CD14-positive monocyte (primary cell): Measurements from ENCODE around the gene PLCB2. TPM values are rescaled to one million over a fixed set of nuclear protein-coding genes. Genes with fewer than 3 reads are reported as not detected.
A peak's percentile ranks its signal among the peaks of the same experiment; 100 is the strongest.

ENCODE experiments used
- DNase-seq, 3 donors: peaks; one replicate each; pipeline ENCODE4 v3.0.0-alpha.2; 2011 to 2022
- H2AFZ ChIP-seq: 2 replicates; pipeline ENCODE4 v1.6.0; 2012; ENCODE audit warnings: mild to moderate bottlenecking, low read depth, low read length, inconsistent platforms; ENCODE audit not compliant: insufficient read depth, poor library complexity, severe bottlenecking
- H3K27ac ChIP-seq, 2 donors: 1 replicate in 1 of 2; 2 replicates in 1 of 2; pipeline ENCODE4 v1.5.1; 2012 to 2013; ENCODE audit warnings: low read length in 2 of 2, control low read depth in 1 of 2, inconsistent platforms in 1 of 2, low read depth in 1 of 2, mild to moderate bottlenecking in 1 of 2
- H3K27me3 ChIP-seq, 2 donors: one replicate each; pipeline versions ENCODE4 v1.6.0 to v1.6.1; 2011 to 2013; ENCODE audit warnings: low read length in 2 of 2; ENCODE audit not compliant: control insufficient read depth in 2 of 2, insufficient read depth in 2 of 2
- H3K36me3 ChIP-seq, 2 donors: replicated peaks in 1 of 2; 1 replicate in 1 of 2; 2 replicates in 1 of 2; pipeline versions ENCODE4 v1.5.1 to v1.6.1; 2012 to 2013; ENCODE audit warnings: low read length in 2 of 2, control low read depth in 1 of 2, inconsistent platforms in 1 of 2, mild to moderate bottlenecking in 1 of 2; ENCODE audit not compliant: insufficient read depth in 2 of 2, control insufficient read depth in 1 of 2
- H3K4me1 ChIP-seq, 2 donors: 1 replicate in 1 of 2; 2 replicates in 1 of 2; pipeline versions ENCODE4 v1.5.1 to v1.6.1; 2012 to 2013; ENCODE audit warnings: low read length in 2 of 2, control low read depth in 1 of 2, inconsistent platforms in 1 of 2, mild to moderate bottlenecking in 1 of 2, moderate library complexity in 1 of 2; ENCODE audit not compliant: insufficient read depth in 2 of 2, control insufficient read depth in 1 of 2
- H3K4me2 ChIP-seq: replicated peaks from 2 replicates; pipeline ENCODE3; 2012; ENCODE audit warnings: low read length, moderate library complexity, mild to moderate bottlenecking; ENCODE audit not compliant: poor library complexity, severe bottlenecking; ENCODE audit errors: extremely low read depth
- H3K4me3 ChIP-seq, 3 experiments: fragments of 200-600 bp in 1 of 3; sonication (generic) in 1 of 3; replicated peaks in 1 of 3; 1 replicate in 2 of 3; 2 replicates in 1 of 3; pipeline ENCODE4 v1.5.1; 2011 to 2013; ENCODE audit warnings: low read length in 3 of 3, mild to moderate bottlenecking in 3 of 3, control low read depth in 2 of 3, low read depth in 2 of 3, inconsistent platforms in 1 of 3, moderate library complexity in 1 of 3
- H3K79me2 ChIP-seq: 2 replicates; pipeline ENCODE4 v1.6.0; 2012; ENCODE audit warnings: mild to moderate bottlenecking, control low read depth, inconsistent platforms, low read length, moderate library complexity; ENCODE audit not compliant: insufficient read depth
- H3K9ac ChIP-seq: 2 replicates; pipeline ENCODE4 v1.6.0; 2017; ENCODE audit warnings: low read length, mild to moderate bottlenecking; ENCODE audit not compliant: insufficient read depth, poor library complexity, severe bottlenecking
- H3K9me3 ChIP-seq, 2 donors: replicated peaks in 1 of 2; 1 replicate in 1 of 2; 2 replicates in 1 of 2; pipeline versions ENCODE4 v1.5.1 to v1.6.1; 2012 to 2013; ENCODE audit warnings: low read length in 2 of 2, control low read depth in 1 of 2; ENCODE audit not compliant: control insufficient read depth in 1 of 2, insufficient read depth in 1 of 2
- H4K20me1 ChIP-seq: 2 replicates; pipeline ENCODE4 v1.6.0; 2012; ENCODE audit warnings: mild to moderate bottlenecking, low read length, control low read depth, moderate library complexity; ENCODE audit not compliant: insufficient read depth
- H3K27ac Mint-ChIP-seq, 7 donors: one replicate each; pipeline ENCODE4 v1.8.0; 2020; ENCODE audit warnings: mild to moderate bottlenecking in 7 of 7, mixed read lengths in 7 of 7, moderate library complexity in 6 of 7, inconsistent platforms in 2 of 7
- H3K27me3 Mint-ChIP-seq, 3 donors: one replicate each; pipeline ENCODE4 v1.8.0; 2021 to 2022; ENCODE audit warnings: low read depth in 3 of 3, mild to moderate bottlenecking in 3 of 3, mixed read lengths in 3 of 3, moderate library complexity in 3 of 3, inconsistent platforms in 1 of 3
- H3K36me3 Mint-ChIP-seq, 2 donors: one replicate each; pipeline ENCODE4 v1.8.0; 2020; ENCODE audit warnings: mixed read lengths in 2 of 2, inconsistent platforms in 1 of 2, mild to moderate bottlenecking in 1 of 2
- H3K4me1 Mint-ChIP-seq: one replicate; pipeline ENCODE4 v1.8.0; 2020; ENCODE audit warnings: mild to moderate bottlenecking, mixed read lengths
- H3K4me3 Mint-ChIP-seq, 2 donors: one replicate each; pipeline ENCODE4 v1.8.0; 2020; ENCODE audit warnings: mild to moderate bottlenecking in 2 of 2, mixed read lengths in 2 of 2, moderate library complexity in 1 of 2
- H3K9me3 Mint-ChIP-seq, 7 donors: one replicate each; pipeline ENCODE4 v1.8.0; 2020 to 2022; ENCODE audit warnings: mixed read lengths in 7 of 7, mild to moderate bottlenecking in 6 of 7, moderate library complexity in 6 of 7, inconsistent platforms in 2 of 7
- WGBS: methylation state at CpG from one replicate; pipeline ENCODE4 v1.1.5; 2013; ENCODE audit warnings: missing lambda C conversion rate; ENCODE audit not compliant: insufficient coverage; 5-methylcytosine and 5-hydroxymethylcytosine counted together
- intact Hi-C, 2 donors: fragments of 100-400 bp; cut with micrococcal nuclease; formaldehyde crosslinking; loops; one replicate each; pipeline versions ENCODE4 v1.15.0 to v1.15.1; 2023
- polyA plus RNA-seq, 3 donors: library from polyadenylated mRNA; depleted of rRNA in 1 of 3; unstranded in 2 of 3; stranded (reverse) in 1 of 3; fragments of 300-500 nt in 2 of 3; fragments of >200 nt in 1 of 3; fragmentation: Illumina TruSeq in 2 of 3; gene quantifications; 1 replicate in 2 of 3; 2 replicates in 1 of 3; pipeline ENCODE4 v1.2.3, GENCODE V29; 2012 to 2021
- TF ChIP-seq, protein P1 (sequence below): fragments of 200-600 bp; IDR thresholded peaks from one replicate; pipeline ENCODE4 v1.8.0; 2022; ENCODE audit warnings: antibody characterized with exemption, mild to moderate bottlenecking

The PLCB2 gene
- polyA plus RNA-seq, 3 donors: 56.5 to 1,191 (median 74.5) TPM

GRCh38 chr15:40320931-40321371 is 13.2 kb upstream of the PLCB2 start:
- intact Hi-C loops: no loop called here
- no peak overlapping the region for H3K4me2 ChIP-seq
- H3K9me3 ChIP-seq: no peaks in the 10 kb centered on the region
- Mint-ChIP-seq H3K4me1 (peaks cover 30% of the 10 kb centered on the region), H3K9me3 (peaks cover 0 to 3% (median 0%) of the 10 kb centered on the region in 7 donors), H3K4me3 (peak overlapping the region in 1 of 2 donors; percentile 9), H3K27ac (peak overlapping the region in 1 of 7 donors; percentile 73), H3K27me3 (peaks cover 0 to 8% (median 2%) of the 10 kb centered on the region in 3 donors), H3K36me3 (peaks cover under 1 to 5% of the 10 kb centered on the region in 2 donors)
- no peak overlapping the region for H3K9ac ChIP-seq
- TF ChIP-seq, protein P1, sequence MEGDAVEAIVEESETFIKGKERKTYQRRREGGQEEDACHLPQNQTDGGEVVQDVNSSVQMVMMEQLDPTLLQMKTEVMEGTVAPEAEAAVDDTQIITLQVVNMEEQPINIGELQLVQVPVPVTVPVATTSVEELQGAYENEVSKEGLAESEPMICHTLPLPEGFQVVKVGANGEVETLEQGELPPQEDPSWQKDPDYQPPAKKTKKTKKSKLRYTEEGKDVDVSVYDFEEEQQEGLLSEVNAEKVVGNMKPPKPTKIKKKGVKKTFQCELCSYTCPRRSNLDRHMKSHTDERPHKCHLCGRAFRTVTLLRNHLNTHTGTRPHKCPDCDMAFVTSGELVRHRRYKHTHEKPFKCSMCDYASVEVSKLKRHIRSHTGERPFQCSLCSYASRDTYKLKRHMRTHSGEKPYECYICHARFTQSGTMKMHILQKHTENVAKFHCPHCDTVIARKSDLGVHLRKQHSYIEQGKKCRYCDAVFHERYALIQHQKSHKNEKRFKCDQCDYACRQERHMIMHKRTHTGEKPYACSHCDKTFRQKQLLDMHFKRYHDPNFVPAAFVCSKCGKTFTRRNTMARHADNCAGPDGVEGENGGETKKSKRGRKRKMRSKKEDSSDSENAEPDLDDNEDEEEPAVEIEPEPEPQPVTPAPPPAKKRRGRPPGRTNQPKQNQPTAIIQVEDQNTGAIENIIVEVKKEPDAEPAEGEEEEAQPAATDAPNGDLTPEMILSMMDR: peak; percentile 97
- peaks cover 14% of the 10 kb centered on the region for H3K79me2 ChIP-seq
- H3K36me3 ChIP-seq: no peaks in the 10 kb centered on the region
- H3K27me3 ChIP-seq: no peaks in the 10 kb centered on the region
- WGBS: no CpG with 5 or more reads among the region's 2 CpGs
- peaks cover 3% of the 10 kb centered on the region for H4K20me1 ChIP-seq
- H2AFZ ChIP-seq: no peak overlapping the region
- no peak overlapping the region for H3K4me3 ChIP-seq
- H3K4me1 ChIP-seq: peaks cover 20 to 31% of the 10 kb centered on the region in 2 donors
- DNase-seq: peak; percentile 58 to 70 (median 67)
- H3K27ac ChIP-seq: no peak overlapping the region

DNA sequence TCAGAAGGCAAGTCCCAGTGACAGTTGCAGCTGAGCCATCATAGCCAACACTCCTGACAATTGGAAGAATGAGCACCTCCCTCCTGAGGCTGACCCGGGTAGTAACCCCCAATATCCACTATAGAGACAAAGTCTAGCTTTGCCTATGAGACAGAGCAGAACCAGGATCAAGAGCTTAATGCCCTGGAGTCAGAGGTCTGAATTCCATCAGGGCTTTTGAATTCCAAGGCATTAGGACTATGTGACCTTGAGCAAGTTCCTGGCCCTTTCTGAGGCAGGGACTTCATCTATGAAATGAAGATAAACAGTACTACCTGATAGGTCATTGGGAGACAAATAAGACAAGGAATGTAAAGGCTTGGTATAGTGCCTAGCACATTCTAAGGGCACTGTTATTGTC is 12.7 kb upstream of the PLCB2 start:
- H2AFZ ChIP-seq: no peak overlapping the region
- peaks cover 14 to 26% of the 10 kb centered on the region in 2 donors for H3K4me1 ChIP-seq
- H3K9me3 Mint-ChIP-seq: peaks cover 0 to 3% (median 0%) of the 10 kb centered on the region in 7 donors
- H3K9me3 ChIP-seq: no peaks in the 10 kb centered on the region
- DNase-seq: no peak
- H3K27ac ChIP-seq: no peak overlapping the region
- no peak overlapping the region for H3K4me2 ChIP-seq
- TF ChIP-seq, protein P1: no peak
- peaks cover 2 to 10% (median 6%) of the 10 kb centered on the region in 3 donors for H3K27me3 Mint-ChIP-seq
- H3K4me1 Mint-ChIP-seq: peaks cover 24% of the 10 kb centered on the region
- no peak overlapping the region for H3K9ac ChIP-seq
- H3K27me3 ChIP-seq: no peaks in the 10 kb centered on the region
- no peak overlapping the region for H3K4me3 Mint-ChIP-seq
- H3K27ac Mint-ChIP-seq: no peak overlapping the region
- intact Hi-C loops: no loop called here
- H3K36me3 Mint-ChIP-seq: peaks cover 0 to 3% of the 10 kb centered on the region in 2 donors
- no peak overlapping the region for H3K4me3 ChIP-seq
- peaks cover 11% of the 10 kb centered on the region for H3K79me2 ChIP-seq
- peaks cover 3% of the 10 kb centered on the region for H4K20me1 ChIP-seq
- no CpG with 5 or more reads among the region's 1 CpG for WGBS
- H3K36me3 ChIP-seq: no peaks in the 10 kb centered on the region
